ENCODE measurements around the gene NEUROD2. TPM values are rescaled to one million over a fixed set of nuclear protein-coding genes. Genes with fewer than 3 reads are reported as not detected.

The NEUROD2 gene
- total and polyA plus RNA-seq, 7 experiments from 2014 or later = not detected

DNA sequence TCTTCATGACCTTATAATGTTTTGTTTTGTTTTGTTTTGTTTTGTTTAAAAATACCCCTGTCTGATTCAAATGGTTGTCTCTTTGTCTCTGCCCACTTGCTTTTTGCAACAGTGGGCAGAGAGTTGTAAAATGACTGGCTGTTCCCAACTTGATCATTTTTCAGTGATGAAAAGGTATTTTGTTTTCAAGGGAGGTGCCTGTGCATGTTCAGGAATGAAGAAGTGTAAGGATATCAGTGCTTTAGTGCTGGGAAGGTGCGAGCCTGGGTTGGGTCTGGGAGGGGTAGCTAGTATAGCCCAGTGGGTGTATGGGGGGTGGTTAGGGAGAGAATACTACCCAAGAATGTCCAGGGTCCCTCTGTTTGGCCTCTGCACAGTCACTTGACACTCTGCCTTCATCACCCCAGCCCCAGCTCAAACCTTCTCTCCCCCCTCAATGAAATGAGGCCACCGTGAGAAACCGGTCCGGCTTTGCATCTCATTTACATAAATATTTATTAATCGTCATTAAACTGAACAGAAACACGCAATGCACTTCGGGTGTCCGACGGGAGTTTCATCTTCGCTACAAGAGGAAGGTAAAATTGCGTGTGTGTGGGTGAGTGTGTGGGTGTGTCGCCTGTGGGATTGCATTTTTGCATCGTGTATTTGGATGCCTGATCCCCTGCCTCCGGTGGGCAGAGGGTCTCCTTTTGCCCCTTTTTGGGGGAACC, 4.3 kb downstream of the NEUROD2 start:
- CTCF ChIA-PET = no interaction called here
- no peaks in the 10 kb centered on the region for H3K9me3 ChIP-seq (ENCODE audit: control insufficient read depth in 2 of 3, low read length in 3 of 3)
- H3K27ac ChIP-seq (ENCODE audit: low read depth, low read length) = no peak overlapping the region
- no peak overlapping the region for H3K27ac Mint-ChIP-seq
- peak overlapping the region in 7 of 10 donors; percentile 7 to 57 (median 38) for H3K4me3 Mint-ChIP-seq
- intact Hi-C loops (cut with micrococcal nuclease) = no loop called here
- H3K4me1 ChIP-seq (ENCODE audit: control insufficient read depth in 2 of 2, insufficient read depth in 2 of 2, low read length in 2 of 2) = peaks cover 14 to 53% of the 10 kb centered on the region in 2 donors
- H3K9me3 Mint-ChIP-seq = no peaks in the 10 kb centered on the region
- DNase-seq (no peak), ATAC-seq (no peak)
- no peaks in the 10 kb centered on the region for H3K36me3 Mint-ChIP-seq
- peaks cover 45 to 85% (median 55%) of the 10 kb centered on the region in 5 donors for H3K27me3 Mint-ChIP-seq
- H3K27me3 ChIP-seq (ENCODE audit: control insufficient read depth in 2 of 2, insufficient read depth in 2 of 2, low read length in 2 of 2) = peaks cover 24 to 60% of the 10 kb centered on the region in 2 donors
- H3K4me3 ChIP-seq (ENCODE audit: low read length) = no peak overlapping the region
- H3K4me1 Mint-ChIP-seq = peaks cover 0 to 35% (median 24%) of the 10 kb centered on the region in 7 donors
- H3K36me3 ChIP-seq (ENCODE audit: control insufficient read depth in 2 of 3, insufficient read depth in 3 of 3, low read length in 3 of 3) = no peaks in the 10 kb centered on the region
- POLR2A ChIA-PET = no interaction called here

DNA sequence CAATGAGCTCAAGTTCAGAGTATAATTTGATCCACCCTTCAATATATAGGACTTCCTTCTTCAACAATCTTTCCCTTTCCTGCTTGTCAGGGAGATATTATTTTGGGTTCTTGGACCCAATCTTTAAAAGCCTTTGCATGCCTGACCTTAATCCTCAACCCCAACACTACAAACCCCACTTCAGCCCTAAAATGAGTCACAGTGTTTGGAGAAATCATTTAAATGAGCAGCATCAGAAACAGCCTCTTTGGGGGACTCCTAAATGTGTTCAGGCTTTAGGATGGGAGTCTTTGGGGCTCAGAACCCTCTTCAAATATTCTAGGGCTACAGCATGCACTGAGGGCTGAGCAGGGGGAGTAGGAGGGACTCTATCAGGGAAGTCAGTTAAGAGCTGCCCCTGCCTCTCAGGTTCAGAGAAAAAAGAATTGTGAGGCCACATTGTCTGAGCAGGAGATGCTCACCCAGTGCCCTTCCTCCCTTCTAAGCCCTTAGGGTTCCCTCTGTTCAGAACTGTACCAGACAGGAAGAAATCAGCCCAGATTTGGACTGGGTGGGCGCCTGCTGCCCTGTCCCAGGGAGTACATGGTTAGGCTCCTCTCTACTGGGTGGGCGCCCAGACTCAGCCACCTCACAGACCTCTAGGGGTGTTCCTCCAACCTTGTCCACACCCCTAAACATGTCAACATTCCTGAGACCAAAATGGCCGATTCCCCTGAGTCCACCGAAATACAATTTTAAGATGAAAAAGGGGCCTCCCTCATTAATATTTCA, 5.0 kb downstream of the NEUROD2 start:
- Mint-ChIP-seq H3K27ac (no peak overlapping the region), H3K4me1 (peaks cover 0 to 41% (median 28%) of the 10 kb centered on the region in 7 donors), H3K36me3 (no peaks in the 10 kb centered on the region), H3K4me3 (peak overlapping the region in 2 of 10 donors; percentile 39 to 57), H3K9me3 (no peaks in the 10 kb centered on the region), H3K27me3 (peaks cover 49 to 87% (median 61%) of the 10 kb centered on the region in 5 donors)
- Histone ChIP-seq H3K27ac (ENCODE audit: low read depth, low read length) (no peak overlapping the region), H3K9me3 (ENCODE audit: control insufficient read depth in 2 of 3, low read length in 3 of 3) (no peaks in the 10 kb centered on the region), H3K4me3 (ENCODE audit: low read length) (no peak overlapping the region), H3K4me1 (ENCODE audit: control insufficient read depth in 2 of 2, insufficient read depth in 2 of 2, low read length in 2 of 2) (peaks cover 14 to 60% of the 10 kb centered on the region in 2 donors), H3K27me3 (ENCODE audit: control insufficient read depth in 2 of 2, insufficient read depth in 2 of 2, low read length in 2 of 2) (peaks cover 24 to 64% of the 10 kb centered on the region in 2 donors), H3K36me3 (ENCODE audit: control insufficient read depth in 2 of 3, insufficient read depth in 3 of 3, low read length in 3 of 3) (no peaks in the 10 kb centered on the region)
- ATAC-seq = no peak
- ChIA-PET CTCF (no interaction called here), POLR2A (interaction anchor here (0.6 kb wide), 1 partner anchor 601 kb away, joined by 3 read pairs; no protein-coding TSS in a partner anchor)
- intact Hi-C loops (cut with micrococcal nuclease) = no loop called here
- DNase-seq = no peak

DNA sequence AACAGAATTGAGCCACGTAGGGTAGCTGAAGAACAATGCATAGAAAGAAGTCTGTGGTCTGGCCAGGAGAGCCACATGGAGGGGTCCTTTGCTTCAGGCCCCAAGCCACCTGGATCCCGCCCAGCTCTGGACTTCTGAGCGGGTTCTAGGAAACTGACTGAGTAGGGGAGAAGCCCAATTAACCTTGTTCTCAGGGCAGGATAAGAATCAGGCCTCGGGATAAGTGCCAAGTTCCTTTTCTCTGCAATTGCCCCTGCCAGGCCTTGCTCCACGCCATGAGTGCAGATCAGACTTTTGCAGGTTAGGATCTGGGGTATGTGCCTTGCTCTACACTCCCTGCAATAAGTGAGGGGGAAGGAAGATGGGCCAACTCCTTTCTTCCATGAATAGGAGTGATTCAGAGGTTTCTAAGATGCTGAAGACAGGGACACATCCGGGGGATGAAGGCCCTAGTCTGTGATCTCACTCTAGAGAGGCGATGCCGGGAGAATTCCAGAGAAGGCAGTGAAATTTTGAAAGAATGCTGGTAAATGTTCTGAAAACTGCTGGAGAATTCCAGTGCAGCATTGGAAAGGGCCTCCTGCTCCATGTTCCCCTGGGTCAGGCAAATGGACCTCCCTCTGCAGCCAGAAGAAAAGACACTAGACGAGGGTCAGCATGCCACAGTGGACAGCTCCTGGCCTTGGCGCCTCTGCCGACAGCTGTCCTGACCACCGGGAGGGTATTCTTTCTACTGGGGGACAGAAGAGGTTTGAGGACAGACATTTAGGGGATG, 5.8 kb downstream of the NEUROD2 start:
- Mint-ChIP-seq H3K27me3 (peaks cover 57 to 86% (median 67%) of the 10 kb centered on the region in 5 donors), H3K27ac (no peak overlapping the region), H3K9me3 (no peaks in the 10 kb centered on the region), H3K36me3 (no peaks in the 10 kb centered on the region), H3K4me3 (no peak overlapping the region), H3K4me1 (peaks cover 0 to 48% (median 30%) of the 10 kb centered on the region in 7 donors)
- ATAC-seq (no peak), DNase-seq (no peak)
- Histone ChIP-seq H3K27me3 (ENCODE audit: control insufficient read depth in 2 of 2, insufficient read depth in 2 of 2, low read length in 2 of 2) (peaks cover 24 to 59% of the 10 kb centered on the region in 2 donors), H3K27ac (ENCODE audit: low read depth, low read length) (no peak overlapping the region), H3K4me1 (ENCODE audit: control insufficient read depth in 2 of 2, insufficient read depth in 2 of 2, low read length in 2 of 2) (peaks cover 14 to 54% of the 10 kb centered on the region in 2 donors), H3K36me3 (ENCODE audit: control insufficient read depth in 2 of 3, insufficient read depth in 3 of 3, low read length in 3 of 3) (no peaks in the 10 kb centered on the region), H3K9me3 (ENCODE audit: control insufficient read depth in 2 of 3, low read length in 3 of 3) (no peaks in the 10 kb centered on the region), H3K4me3 (ENCODE audit: low read length) (no peak overlapping the region)
- ChIA-PET POLR2A (interaction anchor here (0.6 kb wide), 1 partner anchor 602 kb away, joined by 3 read pairs; no protein-coding TSS in a partner anchor), CTCF (no interaction called here)
- intact Hi-C loops (cut with micrococcal nuclease) = no loop called here

DNA sequence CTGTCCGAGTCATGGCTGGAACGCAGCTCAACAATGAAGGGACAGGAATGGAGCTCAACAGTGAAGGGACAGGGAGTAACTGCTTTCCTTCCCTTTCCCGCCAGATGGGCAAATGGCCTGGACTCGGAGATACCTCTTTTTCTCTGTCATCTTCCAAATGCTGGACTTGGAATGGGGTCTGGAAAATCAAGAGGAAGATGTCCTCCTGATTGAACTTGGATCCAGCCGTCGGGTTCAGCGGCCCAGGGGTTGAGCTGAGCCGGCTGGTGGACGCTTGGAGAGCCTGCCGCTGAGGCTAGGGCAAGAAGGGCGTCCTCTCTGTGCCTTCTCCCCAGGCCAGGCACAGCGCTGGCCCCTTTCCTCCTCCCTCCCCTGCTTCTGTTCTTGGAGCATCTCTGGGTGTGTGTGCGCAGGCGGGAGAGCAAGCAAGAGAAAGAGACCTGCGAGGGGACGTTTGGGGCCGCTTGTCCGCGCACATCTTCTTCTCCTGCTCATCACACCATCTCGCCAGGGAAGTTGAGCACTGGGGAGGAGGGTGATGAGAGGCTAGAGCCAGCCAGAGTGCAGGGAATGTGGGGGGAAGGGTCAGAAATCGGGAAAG, 6.6 kb downstream of the NEUROD2 start:
- POLR2A ChIA-PET = no interaction called here
- intact Hi-C loops (cut with micrococcal nuclease) = no loop called here
- Histone ChIP-seq H3K27ac (ENCODE audit: low read depth, low read length) (no peak overlapping the region), H3K27me3 (ENCODE audit: control insufficient read depth in 2 of 2, insufficient read depth in 2 of 2, low read length in 2 of 2) (peaks cover 24 to 56% of the 10 kb centered on the region in 2 donors), H3K4me1 (ENCODE audit: control insufficient read depth in 2 of 2, insufficient read depth in 2 of 2, low read length in 2 of 2) (peaks cover 11 to 45% of the 10 kb centered on the region in 2 donors), H3K4me3 (ENCODE audit: low read length) (no peak overlapping the region), H3K36me3 (ENCODE audit: control insufficient read depth in 2 of 3, insufficient read depth in 3 of 3, low read length in 3 of 3) (no peaks in the 10 kb centered on the region), H3K9me3 (ENCODE audit: control insufficient read depth in 2 of 3, low read length in 3 of 3) (no peaks in the 10 kb centered on the region)
- peaks cover 0 to under 1% (median 0%) of the 10 kb centered on the region in 5 donors for H3K36me3 Mint-ChIP-seq
- H3K9me3 Mint-ChIP-seq = peaks cover 0 to 2% (median 0%) of the 10 kb centered on the region in 11 donors
- no peak overlapping the region for H3K4me3 Mint-ChIP-seq
- CTCF ChIA-PET = interaction anchor here (0.8 kb wide), 1 partner anchor 356 kb away, joined by 4 read pairs; no protein-coding TSS in a partner anchor
- no peak for DNase-seq
- no peak for ATAC-seq
- H3K27me3 Mint-ChIP-seq = peaks cover 63 to 89% (median 72%) of the 10 kb centered on the region in 5 donors
- peaks cover 2 to 51% (median 34%) of the 10 kb centered on the region in 7 donors for H3K4me1 Mint-ChIP-seq
- no peak overlapping the region for H3K27ac Mint-ChIP-seq

DNA sequence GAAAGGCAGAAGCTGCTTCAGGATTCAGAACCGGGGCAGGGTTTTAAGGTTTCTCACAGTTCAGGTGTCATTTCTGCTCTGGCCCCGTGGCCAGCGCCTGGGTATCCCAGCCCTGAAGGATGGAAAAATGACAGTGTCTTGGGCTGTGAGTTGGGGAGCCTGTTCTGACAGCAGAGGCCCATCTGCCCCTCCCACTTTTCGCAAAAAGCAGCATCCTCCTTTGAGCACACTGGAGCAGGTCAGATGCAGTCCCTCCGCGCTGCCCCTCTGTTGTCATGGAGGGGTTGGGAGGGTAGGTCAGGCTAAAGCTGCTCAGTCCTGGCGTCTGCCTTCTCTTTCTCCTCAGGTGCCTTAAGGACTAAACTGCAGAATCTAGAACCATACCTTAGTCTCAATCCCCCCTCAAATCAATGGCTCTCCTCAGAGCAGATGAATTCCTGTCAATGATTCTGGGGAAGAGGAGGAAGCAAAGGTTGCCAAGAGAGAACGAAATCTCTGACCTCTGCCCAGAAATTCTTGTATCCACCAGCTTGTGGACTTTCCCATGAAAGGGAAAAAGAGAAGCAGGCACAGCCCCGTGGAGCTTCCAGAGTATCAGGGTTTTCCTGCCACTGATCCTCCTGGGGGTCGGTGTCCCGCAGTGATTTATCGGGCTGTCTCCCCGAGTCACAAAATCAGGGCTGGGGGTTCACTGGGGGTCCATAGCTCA, 7.3 kb downstream of the NEUROD2 start:
- ATAC-seq = no peak
- ChIA-PET CTCF (interaction anchor here (0.7 to 0.8 kb wide), 2 partner anchors 262 to 357 kb away, joined by 3 to 4 read pairs; no protein-coding TSS in a partner anchor), POLR2A (no interaction called here)
- peaks cover 19 to 50% of the 10 kb centered on the region in 2 donors for H3K27me3 ChIP-seq (ENCODE audit: control insufficient read depth in 2 of 2, insufficient read depth in 2 of 2, low read length in 2 of 2)
- Mint-ChIP-seq H3K36me3 (peaks cover 0 to 5% (median 0%) of the 10 kb centered on the region in 5 donors), H3K4me1 (peaks cover 7 to 48% (median 36%) of the 10 kb centered on the region in 7 donors), H3K27ac (no peak overlapping the region), H3K4me3 (peak overlapping the region in 1 of 10 donors; percentile 62), H3K27me3 (peaks cover 70 to 91% (median 77%) of the 10 kb centered on the region in 5 donors), H3K9me3 (peaks cover 0 to 3% (median 0%) of the 10 kb centered on the region in 11 donors)
- no peak for DNase-seq
- peaks cover 5 to 39% of the 10 kb centered on the region in 2 donors for H3K4me1 ChIP-seq (ENCODE audit: control insufficient read depth in 2 of 2, insufficient read depth in 2 of 2, low read length in 2 of 2)
- H3K4me3 ChIP-seq (ENCODE audit: low read length) = no peak overlapping the region
- intact Hi-C loops (cut with micrococcal nuclease) = no loop called here
- H3K27ac ChIP-seq (ENCODE audit: low read depth, low read length) = no peak overlapping the region
- no peaks in the 10 kb centered on the region for H3K9me3 ChIP-seq (ENCODE audit: control insufficient read depth in 2 of 3, low read length in 3 of 3)
- H3K36me3 ChIP-seq (ENCODE audit: control insufficient read depth in 2 of 3, insufficient read depth in 3 of 3, low read length in 3 of 3) = no peaks in the 10 kb centered on the region

Data from naive thymus-derived CD4-positive, alpha-beta T cell (primary cell).